IPS-18a (cell line): ENCODE measurements around the gene GABRR3.

ENCODE experiments used
- H3K27ac ChIP-seq: one replicate; pipeline ENCODE4 v1.5.1; 2013; ENCODE audit warnings: low read length
- H3K27me3 ChIP-seq: one replicate; pipeline ENCODE4 v1.6.1; 2013; ENCODE audit warnings: mild to moderate bottlenecking, low read length; ENCODE audit not compliant: control insufficient read depth, insufficient read depth
- H3K36me3 ChIP-seq: one replicate; pipeline ENCODE4 v1.6.1; 2013; ENCODE audit warnings: low read depth, low read length; ENCODE audit not compliant: control insufficient read depth
- H3K4me1 ChIP-seq: one replicate; pipeline ENCODE4 v1.6.1; 2013; ENCODE audit warnings: low read depth, low read length; ENCODE audit not compliant: control insufficient read depth
- H3K4me3 ChIP-seq: one replicate; pipeline ENCODE4 v1.5.1; 2013; ENCODE audit warnings: low read length
- H3K9ac ChIP-seq: one replicate; pipeline ENCODE4 v1.6.1; 2013; ENCODE audit warnings: mild to moderate bottlenecking, low read length, moderate library complexity
- H3K9me3 ChIP-seq: one replicate; pipeline ENCODE4 v1.6.1; 2013; ENCODE audit warnings: low read depth, low read length; ENCODE audit not compliant: control insufficient read depth

Gene GABRR3

DNA sequence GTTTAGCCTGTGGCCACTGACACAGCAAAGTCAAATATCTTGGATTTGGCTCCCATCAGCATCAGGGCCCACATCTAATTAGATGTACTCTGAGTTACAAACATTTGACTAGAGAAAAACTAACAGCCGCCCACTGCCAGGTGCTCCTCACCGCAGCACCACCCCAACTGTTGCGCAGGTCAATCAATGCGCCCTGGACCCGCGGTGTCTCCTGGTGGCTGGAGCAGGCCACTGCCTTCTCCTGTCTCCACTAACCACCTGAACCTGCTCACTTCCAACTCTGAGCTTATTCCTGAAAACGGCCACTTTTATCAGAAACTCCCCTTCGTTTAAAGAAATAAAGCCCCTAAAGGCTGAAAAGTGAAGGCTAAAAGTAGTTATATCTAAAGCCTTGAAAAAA is 67.1 kb downstream of the GABRR3 start:
- H3K9me3 ChIP-seq: no peaks in the 10 kb centered on the region
- no peaks in the 10 kb centered on the region for H3K4me1 ChIP-seq
- H3K27ac ChIP-seq: no peak overlapping the region
- H3K9ac ChIP-seq: no peak overlapping the region
- H3K36me3 ChIP-seq: no peaks in the 10 kb centered on the region
- H3K4me3 ChIP-seq: no peak overlapping the region
- peaks cover 12% of the 10 kb centered on the region for H3K27me3 ChIP-seq

GRCh38 chr3:97960993-97961766 is 73.9 kb downstream of the GABRR3 start:
- Histone ChIP-seq H3K27ac (no peak overlapping the region), H3K9ac (no peak overlapping the region), H3K4me1 (no peaks in the 10 kb centered on the region), H3K36me3 (no peaks in the 10 kb centered on the region), H3K4me3 (no peak overlapping the region), H3K27me3 (no peaks in the 10 kb centered on the region), H3K9me3 (no peaks in the 10 kb centered on the region)

DNA sequence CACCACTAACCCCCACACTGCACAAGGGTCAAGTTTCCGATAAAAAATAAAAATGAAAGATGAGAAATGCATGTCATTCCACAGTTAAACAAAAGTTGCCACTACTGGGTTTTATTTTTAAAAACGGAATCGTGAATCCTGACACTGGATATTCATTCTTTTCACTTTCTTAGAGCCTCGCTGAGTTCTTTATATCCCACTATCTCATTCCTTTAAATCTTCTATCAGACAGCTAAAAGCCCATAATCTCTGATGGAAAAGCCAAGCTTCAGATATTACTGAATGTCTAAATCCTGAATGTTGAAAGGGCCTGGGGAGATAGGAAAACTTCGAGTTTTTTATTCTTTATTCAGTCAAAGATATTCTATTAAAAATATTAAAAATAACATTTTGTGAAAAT is 74.6 kb downstream of the GABRR3 start:
- H3K36me3 ChIP-seq: no peaks in the 10 kb centered on the region

DNA sequence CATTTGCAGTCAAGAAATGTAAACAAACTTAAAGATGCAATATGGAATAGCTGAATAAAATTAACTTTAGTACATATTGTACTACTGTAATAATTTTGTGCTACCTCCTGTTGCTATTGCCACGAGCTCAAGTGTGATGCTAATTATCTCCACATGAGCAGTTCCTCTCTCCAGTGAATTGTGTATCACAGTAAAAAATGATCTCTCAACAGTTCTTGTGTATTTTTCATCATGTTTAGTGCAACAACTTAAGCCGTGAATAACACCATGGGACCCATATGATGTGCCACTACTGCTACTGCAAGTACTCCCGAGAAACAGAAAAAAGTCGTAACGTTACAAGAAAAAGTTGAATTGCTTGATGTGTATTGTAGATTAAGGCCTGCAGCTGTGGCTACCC is 75.2 kb downstream of the GABRR3 start:
- H3K9me3 ChIP-seq: no peaks in the 10 kb centered on the region
- H3K9ac ChIP-seq: no peak overlapping the region
- no peak overlapping the region for H3K4me3 ChIP-seq
- no peaks in the 10 kb centered on the region for H3K4me1 ChIP-seq
- H3K27me3 ChIP-seq: no peaks in the 10 kb centered on the region
- H3K27ac ChIP-seq: no peak overlapping the region
- no peaks in the 10 kb centered on the region for H3K36me3 ChIP-seq

More for the DNA sequence above, 74.6 kb downstream of the GABRR3 start:
- Histone ChIP-seq H3K4me1 (no peaks in the 10 kb centered on the region), H3K9ac (no peak overlapping the region), H3K27me3 (no peaks in the 10 kb centered on the region), H3K9me3 (no peaks in the 10 kb centered on the region), H3K27ac (no peak overlapping the region), H3K4me3 (no peak overlapping the region)

- Histone ChIP-seq H3K4me1 (no peaks in the 10 kb centered on the region), H3K9ac (no peak overlapping the region), H3K4me3 (no peak overlapping the region), H3K9me3 (no peaks in the 10 kb centered on the region), H3K27me3 (no peaks in the 10 kb centered on the region), H3K27ac (no peak overlapping the region), H3K36me3 (no peaks in the 10 kb centered on the region)
These were observed 76.3 kb downstream of the GABRR3 start for GRCh38 chr3:97958796-97959195.

DNA sequence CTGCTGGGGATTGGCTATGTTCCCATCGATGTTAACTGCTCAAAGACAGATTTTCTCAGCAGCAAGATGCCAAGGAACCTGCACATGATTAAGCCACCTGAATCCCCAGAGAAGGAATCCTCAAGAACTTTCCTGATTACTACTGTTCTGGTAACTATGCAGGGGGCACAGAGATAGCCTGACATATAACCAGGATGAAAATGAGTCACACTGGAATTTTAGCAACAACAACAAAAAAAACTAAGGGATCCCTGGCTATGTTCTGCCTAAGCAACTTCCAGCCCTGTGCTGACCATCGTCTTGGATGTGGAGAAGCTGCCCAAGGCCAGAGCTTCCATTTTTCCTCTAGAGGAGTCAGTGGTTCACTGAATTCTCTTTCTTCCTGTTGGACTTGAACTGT is 76.7 kb downstream of the GABRR3 start:
- no peak overlapping the region for H3K27ac ChIP-seq
- no peaks in the 10 kb centered on the region for H3K27me3 ChIP-seq
- H3K4me1 ChIP-seq: no peaks in the 10 kb centered on the region
- no peak overlapping the region for H3K4me3 ChIP-seq
- no peaks in the 10 kb centered on the region for H3K9me3 ChIP-seq
- H3K9ac ChIP-seq: no peak overlapping the region
- H3K36me3 ChIP-seq: no peaks in the 10 kb centered on the region

GRCh38 chr3:97957617-97958311 is 77.4 kb downstream of the GABRR3 start:
- Histone ChIP-seq H3K4me1 (no peaks in the 10 kb centered on the region), H3K27ac (no peak overlapping the region), H3K4me3 (no peak overlapping the region), H3K9ac (no peak overlapping the region), H3K36me3 (no peaks in the 10 kb centered on the region), H3K9me3 (no peaks in the 10 kb centered on the region), H3K27me3 (no peaks in the 10 kb centered on the region)

- H3K4me3 ChIP-seq: no peak overlapping the region
- H3K4me1 ChIP-seq: no peaks in the 10 kb centered on the region
- H3K27me3 ChIP-seq: no peaks in the 10 kb centered on the region
- H3K9me3 ChIP-seq: no peaks in the 10 kb centered on the region
- no peak overlapping the region for H3K27ac ChIP-seq
- no peak overlapping the region for H3K9ac ChIP-seq
- H3K36me3 ChIP-seq: no peaks in the 10 kb centered on the region
These were observed 79.1 kb downstream of the GABRR3 start for GRCh38 chr3:97956051-97956450.

GRCh38 chr3:97954228-97954827 is 80.8 kb downstream of the GABRR3 start:
- Histone ChIP-seq H3K9ac (no peak overlapping the region), H3K27me3 (no peaks in the 10 kb centered on the region), H3K9me3 (no peaks in the 10 kb centered on the region), H3K36me3 (no peaks in the 10 kb centered on the region), H3K27ac (no peak overlapping the region), H3K4me1 (no peaks in the 10 kb centered on the region), H3K4me3 (no peak overlapping the region)

- no peaks in the 10 kb centered on the region for H3K36me3 ChIP-seq
- H3K27me3 ChIP-seq: no peaks in the 10 kb centered on the region
- no peaks in the 10 kb centered on the region for H3K4me1 ChIP-seq
- H3K4me3 ChIP-seq: no peak overlapping the region
- H3K9ac ChIP-seq: no peak overlapping the region
- H3K27ac ChIP-seq: no peak overlapping the region
- H3K9me3 ChIP-seq: no peaks in the 10 kb centered on the region
These were observed 82.2 kb downstream of the GABRR3 start for GRCh38 chr3:97952872-97953271.

- Histone ChIP-seq H3K27ac (no peak overlapping the region), H3K36me3 (no peaks in the 10 kb centered on the region), H3K9me3 (no peaks in the 10 kb centered on the region), H3K4me1 (no peaks in the 10 kb centered on the region), H3K4me3 (no peak overlapping the region), H3K9ac (no peak overlapping the region), H3K27me3 (no peaks in the 10 kb centered on the region)
These were observed 82.8 kb downstream of the GABRR3 start for GRCh38 chr3:97952280-97952679.
